ENCODE data around the gene SNIP1.
A peak's percentile ranks its signal among the peaks of the same experiment; 100 is the strongest.
"Not testable (repeated sequence)": the region's sequence is repeated elsewhere in the genome, so short reads cannot be mapped to it uniquely, and the experiment has no call there.

Gene SNIP1

GRCh38 chr1:37558411-37558810 is 4.3 kb upstream of the SNIP1 start:
- no peak for DNase-seq

GRCh38 chr1:37557402-37557801 is 3.3 kb upstream of the SNIP1 start:
- DNase-seq = no peak

GRCh38 chr1:37556712-37557196 is 2.7 kb upstream of the SNIP1 start, which contains the start of gene DNALI1:
TSS of gene DNALI1 (plus strand) at chr1:37556940. CDS start at chr1:37556995, 55 bp downstream.
- DNase-seq = peak; percentile 92

- DNase-seq = no peak
Observed at GRCh38 chr1:37553598-37553926, 531 bp downstream of the SNIP1 start.

- DNase-seq = no peak
Observed at GRCh38 chr1:37549341-37549740, 4.8 kb downstream of the SNIP1 start.

- no peak for DNase-seq
Observed at GRCh38 chr1:37545019-37545418, 9.1 kb downstream of the SNIP1 start.

GRCh38 chr1:37544530-37544929 is 9.6 kb downstream of the SNIP1 start:
- no peak for DNase-seq

- DNase-seq = no peak
Observed at GRCh38 chr1:37540036-37540785, 13.9 kb downstream of the SNIP1 start.

GRCh38 chr1:37539154-37539553 is 14.9 kb downstream of the SNIP1 start:
- not testable (repeated sequence) for DNase-seq

GRCh38 chr1:37537378-37537777 is 16.7 kb downstream of the SNIP1 start:
- no peak for DNase-seq

- no peak for DNase-seq
Observed at GRCh38 chr1:37533317-37534093, 20.6 kb downstream of the SNIP1 start.

- DNase-seq = not testable (repeated sequence)
Observed at GRCh38 chr1:37532418-37533156, 21.5 kb downstream of the SNIP1 start.

- DNase-seq = not testable (repeated sequence)
Observed at GRCh38 chr1:37529888-37530287, 24.2 kb downstream of the SNIP1 start.

GRCh38 chr1:37519613-37520012 is 34.5 kb downstream of the SNIP1 start:
- no peak for DNase-seq

GRCh38 chr1:37518929-37519328 is 35.2 kb downstream of the SNIP1 start:
- DNase-seq = not testable (repeated sequence)

GRCh38 chr1:37518241-37518640 is 35.9 kb downstream of the SNIP1 start:
- DNase-seq = not testable (repeated sequence)

- DNase-seq = no peak
Observed at GRCh38 chr1:37517569-37517968, 36.5 kb downstream of the SNIP1 start.

- no peak for DNase-seq
Observed at GRCh38 chr1:37515185-37516034, 38.7 kb downstream of the SNIP1 start.

GRCh38 chr1:37514350-37515184 is 39.5 kb downstream of the SNIP1 start, which contains the start of gene MEAF6:
TSS of gene MEAF6 (minus strand) at chr1:37514766. CDS start at chr1:37514746, 20 bp downstream.
- DNase-seq = peak; percentile 91

GRCh38 chr1:37513795-37514349 is 40.2 kb downstream of the SNIP1 start:
- peak; percentile 39 for DNase-seq

- no peak for DNase-seq
Observed at GRCh38 chr1:37509181-37509580, 44.9 kb downstream of the SNIP1 start.

All from right hindlimb (tissue), 1 donor.